GM12801 (cell line): ENCODE data around the gene SFXN2.

ENCODE experiments used
- TF ChIP-seq, protein P1 (sequence below): IDR thresholded peaks from one replicate; pipeline ENCODE4 v1.5.1; 2011; ENCODE audit warnings: control low read depth; ENCODE audit not compliant: insufficient read length; ENCODE audit errors: extremely low read depth

The SFXN2 gene

GRCh38 chr10:102727037-102727818 lies 12.8 kb downstream of the SFXN2 start:
- TF ChIP-seq, protein P1, sequence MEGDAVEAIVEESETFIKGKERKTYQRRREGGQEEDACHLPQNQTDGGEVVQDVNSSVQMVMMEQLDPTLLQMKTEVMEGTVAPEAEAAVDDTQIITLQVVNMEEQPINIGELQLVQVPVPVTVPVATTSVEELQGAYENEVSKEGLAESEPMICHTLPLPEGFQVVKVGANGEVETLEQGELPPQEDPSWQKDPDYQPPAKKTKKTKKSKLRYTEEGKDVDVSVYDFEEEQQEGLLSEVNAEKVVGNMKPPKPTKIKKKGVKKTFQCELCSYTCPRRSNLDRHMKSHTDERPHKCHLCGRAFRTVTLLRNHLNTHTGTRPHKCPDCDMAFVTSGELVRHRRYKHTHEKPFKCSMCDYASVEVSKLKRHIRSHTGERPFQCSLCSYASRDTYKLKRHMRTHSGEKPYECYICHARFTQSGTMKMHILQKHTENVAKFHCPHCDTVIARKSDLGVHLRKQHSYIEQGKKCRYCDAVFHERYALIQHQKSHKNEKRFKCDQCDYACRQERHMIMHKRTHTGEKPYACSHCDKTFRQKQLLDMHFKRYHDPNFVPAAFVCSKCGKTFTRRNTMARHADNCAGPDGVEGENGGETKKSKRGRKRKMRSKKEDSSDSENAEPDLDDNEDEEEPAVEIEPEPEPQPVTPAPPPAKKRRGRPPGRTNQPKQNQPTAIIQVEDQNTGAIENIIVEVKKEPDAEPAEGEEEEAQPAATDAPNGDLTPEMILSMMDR: no peak

DNA sequence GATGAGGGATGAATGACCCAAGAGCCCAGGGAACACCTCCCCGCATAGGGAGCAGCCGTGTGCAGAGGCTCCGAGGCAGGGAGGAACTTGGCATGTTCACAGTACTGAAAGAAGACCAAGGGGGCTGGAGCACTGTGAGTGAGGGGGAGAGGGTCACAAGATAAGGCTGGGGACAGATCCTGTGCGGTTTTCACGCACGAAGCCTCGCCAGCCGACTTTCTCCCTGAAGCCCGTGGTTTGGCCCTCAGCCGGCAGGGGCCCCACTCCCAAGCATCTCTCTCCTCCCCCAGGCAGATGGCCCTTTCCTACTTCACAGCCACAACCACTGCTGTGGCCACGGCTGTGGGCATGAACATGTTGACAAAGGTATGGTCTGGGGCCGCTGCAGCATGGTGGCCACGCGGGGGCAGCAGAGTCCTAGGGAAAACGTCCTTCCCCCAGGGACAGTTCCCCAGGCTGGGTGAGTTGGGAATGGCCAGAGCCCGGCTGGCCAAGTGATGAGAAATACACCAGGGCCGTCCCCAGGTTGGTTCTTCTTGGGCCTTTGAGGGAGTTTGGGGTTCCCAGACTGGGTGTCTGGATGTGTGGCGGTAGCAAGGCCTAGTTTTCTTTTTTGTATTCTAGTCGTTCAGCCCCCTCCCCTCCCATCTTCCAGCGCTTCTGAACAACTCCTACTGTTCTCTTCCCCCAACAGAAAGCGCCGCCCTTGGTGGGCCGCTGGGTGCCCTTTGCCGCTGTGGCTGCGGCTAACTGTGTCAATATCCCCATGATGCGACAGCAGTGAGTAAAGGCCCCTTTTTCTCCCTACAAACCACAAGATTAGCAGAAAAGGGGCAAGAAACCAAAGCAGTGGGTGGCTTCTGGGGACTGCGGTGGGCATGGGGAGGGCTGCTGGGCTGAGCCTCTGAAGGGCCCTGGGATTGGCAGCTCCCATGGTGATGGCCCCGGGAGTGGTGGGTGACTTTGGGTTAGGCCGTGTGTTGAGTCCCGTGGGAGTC lies 14.9 kb downstream of the SFXN2 start:
- TF ChIP-seq, protein P1: no peak

DNA sequence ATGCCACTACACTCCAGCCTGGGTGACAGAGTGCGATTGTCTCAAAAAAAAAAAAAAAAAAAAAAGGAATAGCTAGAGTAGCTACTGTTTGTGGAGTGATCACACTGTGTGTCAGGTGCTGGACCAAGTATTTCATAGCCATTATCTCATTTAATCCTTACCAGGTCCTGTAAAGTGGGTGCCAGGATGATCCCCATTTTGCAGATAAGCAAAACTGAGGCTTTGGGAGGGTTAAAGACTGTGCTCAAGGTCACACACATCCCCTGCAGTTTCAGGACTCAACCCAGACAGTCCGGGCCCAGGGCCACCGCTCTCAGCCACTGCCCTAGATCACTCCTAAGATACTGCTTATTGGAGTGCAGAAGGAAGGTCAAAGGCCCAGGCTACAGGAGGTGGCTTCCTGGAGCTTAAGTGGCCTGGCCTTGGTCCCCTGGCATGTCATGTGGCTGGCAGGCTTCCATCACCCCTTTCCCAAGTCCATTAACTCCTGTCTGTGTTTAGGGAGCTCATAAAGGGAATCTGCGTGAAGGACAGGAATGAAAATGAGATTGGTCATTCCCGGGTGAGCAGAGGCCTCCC lies 16.9 kb downstream of the SFXN2 start:
- TF ChIP-seq, protein P1: no peak

GRCh38 chr10:102732661-102733060 lies 18.2 kb downstream of the SFXN2 start:
- TF ChIP-seq, protein P1: no peak

DNA sequence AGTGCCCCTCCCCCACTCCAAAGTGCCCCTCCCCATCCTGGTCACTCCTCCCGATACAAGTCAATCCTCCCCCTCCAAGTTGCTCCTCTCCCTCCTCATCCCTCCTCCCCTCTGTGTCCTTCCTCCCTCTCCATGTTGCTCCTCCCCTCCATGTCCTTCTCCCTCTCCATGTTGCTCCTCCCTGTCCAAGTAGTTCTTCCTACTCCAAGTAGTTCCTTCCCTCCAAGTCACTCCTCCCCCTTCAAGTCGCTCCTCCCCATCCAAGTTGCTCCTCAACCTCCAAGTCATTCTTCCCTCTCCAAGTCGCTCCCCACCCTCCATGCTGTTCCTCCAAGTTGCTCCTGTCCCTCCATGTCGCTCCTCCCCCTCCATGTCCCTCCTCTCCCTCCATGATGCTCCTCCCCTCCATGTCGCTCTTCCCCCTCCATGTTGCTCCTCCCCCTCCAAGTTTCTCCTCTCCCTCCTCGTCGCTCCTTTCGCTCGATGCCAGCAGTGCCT lies 20.7 kb downstream of the SFXN2 start:
- TF ChIP-seq, protein P1: no peak

DNA sequence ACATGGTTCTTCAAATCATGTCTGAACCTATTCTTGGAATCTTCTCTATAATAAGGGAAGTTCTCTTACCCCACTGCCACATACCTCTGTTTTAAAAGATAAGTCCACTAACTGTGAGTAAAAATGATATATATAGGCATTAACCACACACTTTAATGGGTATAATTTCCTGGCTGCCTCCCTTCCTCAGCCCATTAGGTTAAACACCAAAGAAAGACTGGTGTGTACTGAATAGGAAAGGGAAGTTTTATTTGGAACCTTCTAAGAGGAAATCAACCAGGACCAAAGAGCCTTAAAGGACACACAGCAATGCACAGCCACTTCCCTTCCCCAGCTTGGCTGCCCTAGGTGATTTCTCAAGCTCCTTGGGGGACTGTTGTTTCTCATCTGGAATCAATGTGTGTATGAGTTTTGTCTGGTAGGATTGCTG lies 24.3 kb downstream of the SFXN2 start:
- TF ChIP-seq, protein P1: no peak

- TF ChIP-seq, protein P1: no peak
These were observed 25.8 kb downstream of the SFXN2 start for GRCh38 chr10:102740229-102740628.
